Smooth muscle cell (in vitro differentiated cells): Measurements from ENCODE around the gene KCNK15. TPM values are rescaled to one million over a fixed set of nuclear protein-coding genes. Genes with fewer than 3 reads are reported as not detected.

ENCODE experiments used
- DNase-seq: peaks from one replicate; lab custom pipeline; 2025; ENCODE audit not compliant: unreplicated experiment; lab: John Stamatoyannopoulos, UW
- H2AFZ ChIP-seq: fragments of 200-600 bp; sonication (generic); 2 replicates; pipeline ENCODE4 v1.6.0; 2016; ENCODE audit warnings: antibody characterized with exemption, low read depth, mild to moderate bottlenecking
- H3F3A ChIP-seq: fragments of 200-600 bp; sonication (generic); 2 replicates; pipeline ENCODE4 v1.6.0; 2017; ENCODE audit warnings: antibody characterized with exemption, low read depth
- H3K27ac ChIP-seq: fragments of 200-600 bp; sonication (generic); 2 replicates; pipeline ENCODE4 v1.5.1; 2016; ENCODE audit warnings: low read depth, mild to moderate bottlenecking
- H3K27me3 ChIP-seq: fragments of 200-600 bp; sonication (generic); 2 replicates; pipeline ENCODE4 v1.6.1; 2016; ENCODE audit warnings: low read depth, mild to moderate bottlenecking
- H3K36me3 ChIP-seq: fragments of 200-600 bp; sonication (generic); 2 replicates; pipeline ENCODE4 v1.5.1; 2016; ENCODE audit warnings: low read depth
- H3K4me1 ChIP-seq: fragments of 200-600 bp; sonication (generic); 2 replicates; pipeline ENCODE4 v1.5.1; 2016; ENCODE audit warnings: low read depth
- H3K4me2 ChIP-seq: fragments of 200-600 bp; sonication (generic); 2 replicates; pipeline ENCODE4 v1.6.0; 2016; ENCODE audit warnings: mild to moderate bottlenecking
- H3K4me3 ChIP-seq: fragments of 200-600 bp; sonication (generic); 2 replicates; pipeline ENCODE4 v1.5.1; 2016; ENCODE audit warnings: mild to moderate bottlenecking
- H3K79me2 ChIP-seq: fragments of 200-600 bp; sonication (generic); 2 replicates; pipeline ENCODE4 v1.6.0; 2016; ENCODE audit warnings: low read depth, mild to moderate bottlenecking
- H3K9ac ChIP-seq: fragments of 200-600 bp; sonication (generic); 2 replicates; pipeline ENCODE4 v1.6.0; 2016; ENCODE audit warnings: low read depth
- H3K9me3 ChIP-seq: fragments of 200-600 bp; sonication (generic); replicated peaks from 2 replicates; pipeline ENCODE4 v1.5.1; 2016; ENCODE audit warnings: low read depth
- H4K20me1 ChIP-seq: fragments of 200-600 bp; sonication (generic); 2 replicates; pipeline ENCODE4 v1.6.0; 2016; ENCODE audit warnings: low read depth
- whole genome bisulfite sequencing: methylation state at CpG from one replicate; pipeline ENCODE4 v1.1.7; 2016; ENCODE audit warnings: low lambda C conversion rate; 5-methylcytosine and 5-hydroxymethylcytosine counted together
- polyA plus RNA-seq: library from polyadenylated mRNA; unstranded; fragments of >200 nt; fragmentation: Nextera tagmentation; extraction: Ambion mirVana; gene quantifications from 2 replicates; pipeline ENCODE4 v1.2.1, GENCODE V29; 2016
- total RNA-seq: library from RNA; depleted of rRNA; stranded (reverse); fragments of >200 nt; gene quantifications from 2 replicates; pipeline ENCODE4 v1.2.3, GENCODE V29; 2014
- TF ChIP-seq, protein P1 (sequence below): fragments of 200-600 bp; sonication (generic); IDR thresholded peaks from 2 replicates; pipeline ENCODE4 v1.5.1; 2017; ENCODE audit warnings: borderline replicate concordance, mild to moderate bottlenecking, antibody characterized with exemption; ENCODE audit not compliant: insufficient read depth, poor library complexity, severe bottlenecking

KCNK15 gene
- total and polyA plus RNA-seq, 2 experiments from 2014 or later = 0.06 to 0.54 TPM

DNA sequence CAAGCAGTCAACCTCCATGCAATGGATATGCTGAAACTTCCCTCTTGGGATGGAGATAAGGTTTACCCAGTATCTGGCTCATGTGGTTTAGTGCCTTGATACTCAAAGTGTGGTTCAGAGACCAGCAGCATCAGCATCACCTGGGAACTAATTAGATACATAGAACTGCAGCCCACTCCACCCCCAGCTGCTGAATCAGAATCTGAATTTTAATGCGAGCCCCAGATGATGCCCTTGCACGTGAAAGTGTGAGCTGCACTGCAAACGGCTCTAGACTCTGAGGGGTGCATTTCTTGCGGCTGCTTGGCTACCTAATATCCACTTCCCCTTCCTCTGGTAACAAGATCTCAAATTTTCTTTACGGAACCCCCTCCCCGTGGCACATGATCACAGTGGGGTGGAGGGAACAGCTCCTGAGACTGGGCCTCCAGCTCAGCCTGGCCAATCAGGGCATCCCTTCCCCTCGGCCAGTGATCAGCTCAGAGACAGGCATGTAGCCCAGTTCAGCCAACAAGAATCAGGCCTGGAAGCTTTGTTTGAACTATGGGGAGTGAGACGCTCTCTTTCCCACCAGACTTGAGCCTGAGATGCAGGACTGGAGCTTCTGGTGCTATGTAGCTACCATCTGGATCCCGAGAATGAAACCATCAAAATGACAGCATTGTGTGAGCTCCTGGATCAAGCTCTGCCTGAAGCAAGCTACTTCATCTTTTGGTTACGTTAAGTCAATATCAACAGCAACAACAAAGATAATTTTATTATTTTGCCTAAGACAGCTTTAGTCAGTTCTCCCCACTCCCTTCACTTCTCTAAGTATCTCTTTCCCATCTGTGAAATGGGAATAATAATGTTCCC lies 12.8 kb downstream of the KCNK15 start:
- no peaks in the 10 kb centered on the region for H3K79me2 ChIP-seq
- H3K36me3 ChIP-seq = no peaks in the 10 kb centered on the region
- H3K9me3 ChIP-seq = no peaks in the 10 kb centered on the region
- H4K20me1 ChIP-seq = no peaks in the 10 kb centered on the region
- no peak overlapping the region for H3K4me3 ChIP-seq
- DNase-seq = no peak
- H3K9ac ChIP-seq = no peak overlapping the region
- TF ChIP-seq, protein P1, sequence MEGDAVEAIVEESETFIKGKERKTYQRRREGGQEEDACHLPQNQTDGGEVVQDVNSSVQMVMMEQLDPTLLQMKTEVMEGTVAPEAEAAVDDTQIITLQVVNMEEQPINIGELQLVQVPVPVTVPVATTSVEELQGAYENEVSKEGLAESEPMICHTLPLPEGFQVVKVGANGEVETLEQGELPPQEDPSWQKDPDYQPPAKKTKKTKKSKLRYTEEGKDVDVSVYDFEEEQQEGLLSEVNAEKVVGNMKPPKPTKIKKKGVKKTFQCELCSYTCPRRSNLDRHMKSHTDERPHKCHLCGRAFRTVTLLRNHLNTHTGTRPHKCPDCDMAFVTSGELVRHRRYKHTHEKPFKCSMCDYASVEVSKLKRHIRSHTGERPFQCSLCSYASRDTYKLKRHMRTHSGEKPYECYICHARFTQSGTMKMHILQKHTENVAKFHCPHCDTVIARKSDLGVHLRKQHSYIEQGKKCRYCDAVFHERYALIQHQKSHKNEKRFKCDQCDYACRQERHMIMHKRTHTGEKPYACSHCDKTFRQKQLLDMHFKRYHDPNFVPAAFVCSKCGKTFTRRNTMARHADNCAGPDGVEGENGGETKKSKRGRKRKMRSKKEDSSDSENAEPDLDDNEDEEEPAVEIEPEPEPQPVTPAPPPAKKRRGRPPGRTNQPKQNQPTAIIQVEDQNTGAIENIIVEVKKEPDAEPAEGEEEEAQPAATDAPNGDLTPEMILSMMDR = no peak
- H3K27ac ChIP-seq = no peak overlapping the region
- H3F3A ChIP-seq = no peaks in the 10 kb centered on the region
- H2AFZ ChIP-seq = no peak overlapping the region
- no peak overlapping the region for H3K4me2 ChIP-seq
- no peaks in the 10 kb centered on the region for H3K4me1 ChIP-seq
- 87% methylated on average over 10 of the region's 10 CpGs for WGBS
- no peaks in the 10 kb centered on the region for H3K27me3 ChIP-seq

DNA sequence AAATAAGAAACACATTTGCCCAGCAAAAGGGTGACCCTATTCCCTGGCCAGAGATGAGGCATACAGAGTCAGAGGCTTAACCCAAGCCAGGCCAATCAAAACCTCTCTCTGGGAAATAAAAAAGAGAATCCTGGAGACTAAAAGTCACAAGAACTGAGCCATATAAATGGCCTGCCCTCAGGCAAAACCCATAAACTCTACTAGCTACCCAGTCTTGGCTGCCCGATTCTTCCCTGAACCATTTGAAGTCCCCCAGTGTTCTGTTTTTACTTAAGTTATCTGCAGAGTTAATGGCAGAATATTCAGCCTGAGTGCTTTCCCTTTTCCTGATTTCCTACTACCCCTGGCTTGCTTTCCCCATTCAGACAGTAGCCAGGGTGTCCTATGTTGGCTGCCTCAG lies 13.9 kb downstream of the KCNK15 start:
- Histone ChIP-seq H3K27ac (no peak overlapping the region), H3K4me1 (no peaks in the 10 kb centered on the region), H3K36me3 (no peaks in the 10 kb centered on the region), H3K27me3 (no peaks in the 10 kb centered on the region), H3K4me2 (no peak overlapping the region), H4K20me1 (no peaks in the 10 kb centered on the region), H3F3A (no peaks in the 10 kb centered on the region), H3K4me3 (no peak overlapping the region), H3K9me3 (no peaks in the 10 kb centered on the region), H2AFZ (no peak overlapping the region), H3K9ac (no peak overlapping the region), H3K79me2 (no peaks in the 10 kb centered on the region)
- no peak for DNase-seq
- 27% methylated on average over 1 of the region's 1 CpG for WGBS
- TF ChIP-seq, protein P1 = no peak

DNA sequence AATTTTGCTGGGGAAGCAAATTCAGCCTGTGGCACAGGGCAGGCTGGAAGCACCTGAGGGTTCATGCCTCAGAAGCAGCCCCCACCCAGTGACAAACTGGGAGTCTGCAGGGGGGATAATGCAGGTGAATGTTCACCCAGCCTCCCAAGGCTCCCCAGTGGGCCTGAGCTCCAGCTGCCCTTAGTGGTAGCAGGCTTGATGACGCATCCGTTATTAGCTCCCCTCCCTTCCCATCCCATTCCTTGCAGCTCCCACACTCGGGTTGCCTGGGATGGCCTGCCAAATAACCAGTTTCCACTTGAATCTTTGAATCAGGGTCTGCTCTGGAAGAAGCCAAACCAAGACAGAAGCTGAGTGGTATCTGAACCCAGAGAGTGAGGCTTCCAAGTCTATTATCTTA lies 15.8 kb downstream of the KCNK15 start:
- no peak overlapping the region for H3K9ac ChIP-seq
- no peak for DNase-seq
- no peaks in the 10 kb centered on the region for H4K20me1 ChIP-seq
- no peaks in the 10 kb centered on the region for H3K9me3 ChIP-seq
- 60% methylated on average over 3 of the region's 3 CpGs for WGBS
- no peak overlapping the region for H3K4me2 ChIP-seq
- TF ChIP-seq, protein P1 = no peak
- no peak overlapping the region for H3K4me3 ChIP-seq
- H3K36me3 ChIP-seq = no peaks in the 10 kb centered on the region
- H3K4me1 ChIP-seq = no peaks in the 10 kb centered on the region
- no peaks in the 10 kb centered on the region for H3F3A ChIP-seq
- no peaks in the 10 kb centered on the region for H3K27me3 ChIP-seq
- no peak overlapping the region for H2AFZ ChIP-seq
- no peak overlapping the region for H3K27ac ChIP-seq
- H3K79me2 ChIP-seq = no peaks in the 10 kb centered on the region
